SK-MEL-5 (cell line): ENCODE data around the gene MCRIP2. TPM values are rescaled to one million over a fixed set of nuclear protein-coding genes. Genes with fewer than 3 reads are reported as not detected.

Source experiments
- DNase-seq: peaks from one replicate; pipeline ENCODE4 v3.0.0-alpha.2; 2016; ENCODE audit warnings: low read depth, low spot score
- in situ Hi-C: cut with HindIII; loops from 2 replicates; pipeline ENCODE4 v1.10.0; 2016; ENCODE audit warnings: low sequenced_read_pairs, high pct_unique_total_duplicates, low pct_unique_long_range_greater_than_20kb
- total RNA-seq: library from RNA; depleted of rRNA; stranded (reverse); fragments of >200 nt; shearing (Covaris generic); gene quantifications from 2 replicates; pipeline ENCODE4 v1.2.3, GENCODE V29; 2014

The MCRIP2 gene
- total RNA-seq, 1 experiment from 2014 or later: 34.4 TPM

- DNase-seq: no peak
- in situ Hi-C loops: no loop called here
These were observed 18.5 kb downstream of the MCRIP2 start for GRCh38 chr16:660132-660458.

DNA sequence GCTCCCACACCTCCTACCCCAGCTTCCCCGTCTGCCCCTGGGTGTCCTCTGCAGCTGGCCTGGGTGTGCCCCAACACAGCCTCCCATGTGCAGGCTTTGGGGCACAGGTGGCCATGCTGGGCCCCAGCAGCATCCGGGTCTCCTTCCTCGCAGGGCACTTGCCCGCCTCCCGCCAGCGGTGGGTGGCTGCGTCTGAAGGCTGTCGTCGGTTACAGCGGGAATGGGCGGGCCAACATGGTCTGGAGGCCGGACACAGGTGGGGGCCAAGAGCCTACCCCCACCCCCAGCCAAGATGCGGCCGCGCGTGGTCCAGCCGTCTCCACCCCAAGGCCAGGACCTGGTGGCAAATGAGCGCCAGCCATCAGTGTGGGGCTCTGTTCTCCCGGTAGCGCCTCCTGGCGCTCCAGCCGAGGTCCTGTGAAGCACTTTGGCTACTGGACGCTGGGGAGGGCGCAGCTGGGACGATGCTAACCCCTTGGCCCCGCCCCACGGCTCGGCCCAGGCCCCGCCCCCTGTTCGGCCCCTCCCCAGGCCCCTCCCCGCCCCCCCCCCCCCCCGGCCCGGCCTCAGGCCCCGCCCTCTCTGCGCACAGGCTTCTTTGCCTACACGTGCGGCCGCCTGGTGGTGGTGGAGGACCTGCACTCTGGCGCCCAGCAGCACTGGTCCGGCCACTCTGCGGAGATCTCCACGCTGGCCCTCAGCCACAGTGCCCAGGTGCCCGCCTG, 19.0 kb downstream of the MCRIP2 start:
- DNase-seq: peak; percentile 90
- in situ Hi-C loops: no loop called here

GRCh38 chr16:661184-661821, 19.7 kb downstream of the MCRIP2 start:
- in situ Hi-C loops: no loop called here
- no peak for DNase-seq

DNA sequence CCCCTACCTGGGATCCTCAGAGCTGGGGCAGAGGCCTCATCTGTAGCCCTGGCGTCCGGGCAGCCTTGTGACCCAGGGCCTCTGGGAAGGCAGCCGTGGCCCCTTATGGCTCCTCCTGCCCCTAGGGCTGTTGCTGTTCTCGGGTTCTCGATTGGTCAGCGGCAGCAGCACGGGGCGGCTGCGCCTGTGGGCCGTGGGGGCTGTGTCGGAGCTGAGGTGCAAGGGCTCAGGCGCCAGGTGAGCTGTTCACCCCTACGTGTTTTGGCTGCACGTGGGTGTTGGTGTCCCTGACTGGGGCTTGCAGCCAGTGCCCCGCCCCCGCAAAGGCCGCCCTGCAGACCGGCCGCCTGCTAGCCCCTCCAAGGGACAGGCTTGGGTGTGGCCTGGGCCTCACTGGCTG, 20.5 kb downstream of the MCRIP2 start:
- in situ Hi-C loops: no loop called here
- DNase-seq: no peak

GRCh38 chr16:662597-662996, 21.0 kb downstream of the MCRIP2 start:
- no peak for DNase-seq
- in situ Hi-C loops: no loop called here

GRCh38 chr16:666572-666971, 24.9 kb downstream of the MCRIP2 start:
- in situ Hi-C loops: no loop called here

DNA sequence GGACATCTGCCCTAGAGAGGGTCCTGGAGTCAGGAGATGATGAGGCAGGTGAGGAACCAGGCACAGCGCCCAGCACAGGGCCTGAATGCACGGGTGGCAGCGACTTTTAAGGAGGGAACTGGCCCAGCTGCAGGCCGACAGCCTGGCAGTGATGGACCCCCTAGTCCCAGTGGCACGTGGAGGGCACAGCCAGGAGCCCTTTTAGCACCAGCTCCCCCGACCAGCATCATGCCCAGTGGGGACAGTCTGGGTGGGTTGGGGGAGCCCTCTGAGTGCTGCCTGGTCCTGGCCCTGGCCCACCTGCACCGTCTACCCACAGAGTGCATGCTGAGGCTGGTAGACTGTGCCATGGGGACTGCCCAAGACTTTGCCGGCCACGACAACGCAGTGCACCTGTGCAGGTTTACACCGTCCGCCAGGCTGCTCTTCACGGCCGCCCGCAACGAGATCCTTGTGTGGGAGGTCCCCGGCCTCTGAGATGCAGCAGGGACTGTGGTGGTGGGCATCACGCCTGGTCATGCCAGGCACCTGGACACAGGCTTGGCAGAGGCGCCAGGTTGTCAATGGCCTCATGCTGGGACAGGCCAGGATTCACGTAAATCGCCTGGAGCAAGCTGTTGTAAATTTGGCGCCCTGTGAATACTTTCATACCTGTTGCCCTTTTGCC, 25.6 kb downstream of the MCRIP2 start:
- in situ Hi-C loops: no loop called here
- DNase-seq: no peak

More at GRCh38 chr16:666572-666971, 24.9 kb downstream of the MCRIP2 start:
- no peak for DNase-seq

- in situ Hi-C loops: no loop called here
- peak; percentile 86 for DNase-seq
These were observed 26.3 kb downstream of the MCRIP2 start, which contains the start of gene RHOT2 for GRCh38 chr16:667780-668518. TSS of gene RHOT2 (plus strand) at chr16:668132. CDS start at chr16:668200, 68 bp downstream.

DNA sequence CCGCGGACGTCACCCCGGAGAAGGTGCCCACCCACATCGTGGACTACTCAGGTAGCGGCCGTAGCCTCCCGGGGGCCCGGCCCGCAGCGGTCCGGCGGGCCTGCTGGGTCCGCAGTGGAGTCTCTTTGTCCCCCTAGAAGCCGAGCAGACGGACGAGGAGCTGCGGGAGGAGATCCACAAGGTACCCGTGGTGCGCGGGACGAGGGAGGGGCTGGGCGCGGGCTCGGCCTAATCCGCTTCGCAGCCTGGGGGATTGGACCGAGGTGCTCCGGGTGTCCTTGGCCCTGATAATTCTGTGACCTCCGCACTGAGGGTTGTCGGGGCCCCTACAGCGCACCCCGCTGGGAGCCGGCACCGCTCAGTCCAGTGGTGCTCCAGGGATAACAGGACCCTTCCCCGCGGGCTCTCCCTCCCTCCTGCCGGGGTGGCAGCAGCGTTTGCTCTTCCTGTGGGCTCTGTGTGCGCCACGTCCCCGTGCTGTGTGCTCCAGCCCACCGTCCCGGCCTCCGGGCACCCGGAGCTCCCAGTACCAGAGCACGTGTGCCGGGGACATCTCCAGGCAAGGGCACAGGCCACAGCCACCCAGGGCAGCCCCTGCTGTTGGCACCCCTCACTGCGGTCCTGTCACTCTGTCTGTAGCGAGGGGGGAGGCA, 27.0 kb downstream of the MCRIP2 start:
- in situ Hi-C loops: no loop called here
- DNase-seq: no peak

DNA sequence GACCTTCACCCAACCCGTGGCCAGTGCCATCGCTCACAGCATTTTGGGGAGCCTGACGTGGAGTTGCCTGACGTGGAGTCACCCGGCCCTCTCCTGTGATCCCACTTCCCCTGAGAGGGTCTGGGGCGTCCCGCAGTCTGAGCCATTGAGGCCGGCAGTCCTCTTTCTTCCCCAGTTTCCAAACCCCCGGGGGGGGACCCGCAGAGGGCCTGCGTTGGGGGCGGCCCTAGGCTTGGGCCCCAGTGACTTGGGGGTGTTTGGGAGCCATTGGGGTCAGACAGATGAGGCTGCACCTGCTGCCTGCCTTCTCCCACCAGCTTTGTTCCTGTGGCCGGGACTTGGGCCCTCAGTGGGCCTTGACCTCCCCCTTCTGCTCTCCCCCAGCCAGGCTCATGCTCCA, 28.0 kb downstream of the MCRIP2 start:
- no peak for DNase-seq
- in situ Hi-C loops: no loop called here

DNA sequence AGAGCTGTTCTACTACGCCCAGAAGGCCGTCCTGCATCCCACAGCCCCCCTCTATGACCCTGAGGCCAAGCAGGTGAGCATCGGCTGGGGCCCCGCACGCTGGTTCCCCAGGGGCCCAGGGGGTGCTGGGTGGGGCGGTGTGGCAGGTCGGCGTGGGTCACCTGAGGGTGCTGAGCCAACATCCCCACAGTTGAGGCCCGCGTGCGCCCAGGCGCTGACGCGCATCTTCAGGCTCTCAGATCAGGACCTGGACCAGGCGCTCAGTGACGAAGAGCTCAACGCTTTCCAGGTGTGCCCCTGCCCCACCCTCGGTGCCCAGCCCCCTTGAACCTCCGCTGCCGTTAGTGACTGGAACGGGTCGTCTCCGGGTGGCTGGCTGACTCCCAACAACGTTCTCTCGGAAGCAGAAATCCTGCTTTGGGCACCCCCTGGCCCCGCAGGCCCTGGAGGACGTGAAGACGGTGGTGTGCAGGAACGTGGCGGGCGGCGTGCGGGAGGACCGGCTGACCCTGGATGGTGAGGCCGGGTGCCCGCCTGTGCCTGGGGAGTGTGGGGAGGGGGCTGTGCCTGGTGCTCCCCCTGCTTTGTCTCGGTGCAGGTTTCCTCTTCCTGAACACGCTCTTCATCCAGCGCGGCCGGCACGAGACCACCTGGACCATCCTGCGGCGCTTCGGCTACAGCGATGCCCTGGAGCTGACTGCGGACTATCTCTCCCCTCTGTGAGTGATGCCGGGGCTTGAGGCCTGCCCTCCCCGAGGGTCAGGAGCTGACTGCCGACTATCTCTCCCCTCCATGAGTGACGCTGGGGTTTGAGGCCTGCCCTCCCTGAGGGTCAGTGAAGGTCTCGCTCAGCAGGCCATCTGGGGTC, 29.1 kb downstream of the MCRIP2 start:
- DNase-seq: no peak
- in situ Hi-C loops: no loop called here

- in situ Hi-C loops: no loop called here
- DNase-seq: no peak
These were observed 29.9 kb downstream of the MCRIP2 start for GRCh38 chr16:671353-672131.

GRCh38 chr16:672371-672770, 30.7 kb downstream of the MCRIP2 start:
- DNase-seq: no peak
- in situ Hi-C loops: no loop called here

DNA sequence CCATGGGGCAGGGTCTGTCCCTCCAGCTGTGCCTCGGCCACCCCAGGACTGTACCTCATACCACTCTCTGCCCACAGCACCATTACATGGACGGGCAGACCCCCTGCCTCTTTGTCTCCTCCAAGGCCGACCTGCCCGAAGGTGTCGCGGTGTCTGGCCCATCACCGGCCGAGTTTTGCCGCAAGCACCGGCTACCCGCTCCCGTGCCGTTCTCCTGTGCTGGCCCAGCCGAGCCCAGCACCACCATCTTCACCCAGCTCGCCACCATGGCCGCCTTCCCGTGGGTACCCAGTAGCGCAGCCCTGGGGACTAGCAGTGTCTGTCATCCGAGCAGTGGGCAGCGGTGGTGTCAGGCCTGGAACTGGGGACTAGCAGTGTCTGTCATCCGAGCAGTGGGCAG, 31.2 kb downstream of the MCRIP2 start:
- in situ Hi-C loops: no loop called here
- no peak for DNase-seq

- in situ Hi-C loops: no loop called here
- no peak for DNase-seq
These were observed 31.9 kb downstream of the MCRIP2 start for GRCh38 chr16:673399-673991.
